HG03139 (cell line): Measurements from ENCODE around the gene CYSTM1.
"Not testable (repeated sequence)": the region's sequence is repeated elsewhere in the genome, so short reads cannot be mapped to it uniquely, and the experiment has no call there.

Experiments
- ATAC-seq: cut with Tn5 transposase; IDR thresholded peaks from one replicate; pipeline ENCODE4 v1.9.1; 2021; ENCODE audit not compliant: unreplicated experiment

CYSTM1 gene

DNA sequence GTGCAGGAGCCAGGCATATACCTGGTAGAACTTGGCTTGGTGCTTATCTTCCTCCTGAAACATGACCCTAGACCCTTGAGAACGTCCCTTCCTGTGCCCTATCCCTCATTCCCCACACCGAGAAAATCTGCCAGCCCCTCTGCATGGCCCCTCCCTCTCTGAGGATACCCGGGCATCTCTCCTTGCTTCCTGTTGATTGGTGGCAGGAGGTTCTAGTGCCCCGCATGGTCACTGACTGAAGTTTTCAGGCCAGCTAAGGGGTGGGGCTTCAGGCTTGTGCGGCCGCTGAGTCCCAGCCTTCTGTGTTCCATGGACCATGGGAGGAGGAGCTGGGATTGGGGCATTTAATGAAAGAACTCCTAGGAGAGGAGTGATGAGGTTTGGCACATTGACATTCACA, 26.5 kb upstream of the CYSTM1 start:
- no peak for ATAC-seq

DNA sequence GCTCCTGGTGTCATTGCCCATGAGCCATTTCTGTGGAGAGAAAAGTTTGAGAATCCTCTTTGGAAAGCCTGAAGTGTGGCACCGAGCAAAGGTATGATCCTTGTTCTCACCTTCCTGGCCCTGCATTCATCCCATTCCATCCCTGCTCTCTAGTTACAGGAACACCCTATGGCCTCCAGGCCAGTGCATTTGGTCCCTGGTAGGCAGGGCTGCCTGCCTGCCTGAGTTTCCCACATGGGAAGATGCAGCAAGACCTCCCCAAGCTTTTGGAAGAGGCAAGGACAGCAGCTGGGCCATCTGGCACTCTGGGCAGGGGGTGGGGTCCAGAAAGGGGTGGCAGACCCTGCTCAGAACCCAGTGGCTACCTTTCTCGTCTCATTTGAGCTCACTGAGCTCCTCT, 24.8 kb upstream of the CYSTM1 start:
- no peak for ATAC-seq

DNA sequence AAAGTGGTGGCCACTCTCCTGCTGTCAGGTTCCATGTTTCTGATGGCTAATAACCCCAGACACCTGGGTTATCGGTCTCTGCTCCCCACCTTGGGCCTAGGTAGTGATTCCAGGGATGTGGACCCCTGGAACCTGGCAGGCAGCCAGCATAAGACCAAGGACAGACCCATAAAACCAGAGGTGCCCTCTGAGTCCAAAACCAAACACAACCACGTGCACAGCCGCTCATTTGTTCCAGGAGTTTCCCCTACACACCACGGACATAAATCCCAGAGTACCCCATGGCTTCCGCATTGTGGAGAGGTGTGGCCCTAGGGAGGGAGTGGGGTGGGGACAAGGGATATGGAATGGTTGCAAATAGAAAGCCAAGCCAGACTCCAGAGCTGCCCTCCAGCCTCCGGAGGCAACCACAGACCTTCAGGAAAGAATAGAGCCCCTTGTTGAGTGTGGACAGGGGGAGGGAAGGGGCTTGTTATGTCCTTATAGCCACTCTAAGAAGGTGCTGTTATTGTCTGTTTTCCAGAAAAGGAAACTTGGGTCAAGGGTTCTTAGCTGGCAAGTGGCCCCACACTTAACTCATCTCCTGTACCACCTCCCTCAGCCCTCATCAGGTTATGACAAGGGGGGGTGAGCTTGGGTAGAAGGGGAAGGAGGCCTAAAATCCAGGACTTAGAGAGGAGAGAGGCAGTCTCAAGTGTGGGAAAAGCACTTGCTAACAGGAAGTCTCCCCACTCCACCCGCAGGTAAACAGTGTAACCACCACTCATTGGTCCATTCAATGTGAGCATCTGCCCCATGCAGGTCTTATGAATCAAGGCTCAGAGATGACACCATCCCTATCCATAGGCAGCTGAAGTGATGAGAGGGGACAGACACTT, 23.6 kb upstream of the CYSTM1 start:
- no peak for ATAC-seq

DNA sequence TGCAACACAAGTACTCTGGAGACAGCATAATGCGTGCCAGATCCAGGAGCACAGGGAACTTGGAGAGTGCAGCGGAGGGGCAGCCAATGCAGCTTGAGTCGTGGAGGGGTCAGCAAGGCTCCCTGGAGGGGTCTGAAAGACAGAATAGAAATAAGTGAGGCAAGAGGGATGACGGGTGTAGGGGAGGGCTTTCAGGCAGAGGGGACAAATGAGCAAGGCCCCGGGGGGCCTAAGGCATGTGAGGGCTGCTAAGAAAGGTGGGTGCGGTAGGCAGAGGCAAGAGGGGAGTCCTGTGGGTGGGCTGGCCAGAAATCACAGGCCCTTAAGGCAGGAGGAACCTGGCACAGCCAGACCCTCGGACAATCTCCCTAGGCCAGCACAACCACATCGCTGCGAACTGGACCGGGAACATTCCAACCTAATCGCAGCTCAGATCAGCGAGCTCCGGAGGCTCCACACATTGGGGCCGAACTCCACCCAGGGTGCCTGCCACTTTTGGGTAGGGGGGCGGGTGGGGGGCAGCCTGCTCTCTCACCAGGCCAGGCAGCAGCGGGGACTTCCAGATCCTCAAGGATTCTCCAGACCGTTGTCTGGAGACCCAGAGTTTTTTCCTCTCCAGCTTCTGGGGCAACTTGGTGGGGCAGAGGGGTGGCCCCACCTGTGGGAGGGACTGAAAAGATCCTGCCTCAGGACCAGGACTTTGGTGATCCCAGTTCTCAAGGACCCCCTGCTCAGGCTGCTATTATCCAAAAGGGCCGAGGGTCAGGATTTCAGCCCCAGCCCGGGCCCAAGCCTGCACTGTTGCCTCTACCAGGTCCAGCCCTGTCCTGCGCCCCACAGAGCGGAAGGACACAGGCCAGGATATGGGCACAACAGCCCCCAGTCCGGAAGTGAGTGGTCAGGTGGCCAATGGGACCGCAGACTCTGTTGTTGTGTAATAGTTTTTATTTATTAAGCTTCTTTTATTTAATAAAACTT, 22.7 kb upstream of the CYSTM1 start:
- no peak for ATAC-seq

- ATAC-seq, result no peak
These were observed 21.7 kb upstream of the CYSTM1 start for GRCh38 chr5:140153255-140153654.

GRCh38 chr5:140153905-140154304, 21.1 kb upstream of the CYSTM1 start:
- ATAC-seq, result no peak

DNA sequence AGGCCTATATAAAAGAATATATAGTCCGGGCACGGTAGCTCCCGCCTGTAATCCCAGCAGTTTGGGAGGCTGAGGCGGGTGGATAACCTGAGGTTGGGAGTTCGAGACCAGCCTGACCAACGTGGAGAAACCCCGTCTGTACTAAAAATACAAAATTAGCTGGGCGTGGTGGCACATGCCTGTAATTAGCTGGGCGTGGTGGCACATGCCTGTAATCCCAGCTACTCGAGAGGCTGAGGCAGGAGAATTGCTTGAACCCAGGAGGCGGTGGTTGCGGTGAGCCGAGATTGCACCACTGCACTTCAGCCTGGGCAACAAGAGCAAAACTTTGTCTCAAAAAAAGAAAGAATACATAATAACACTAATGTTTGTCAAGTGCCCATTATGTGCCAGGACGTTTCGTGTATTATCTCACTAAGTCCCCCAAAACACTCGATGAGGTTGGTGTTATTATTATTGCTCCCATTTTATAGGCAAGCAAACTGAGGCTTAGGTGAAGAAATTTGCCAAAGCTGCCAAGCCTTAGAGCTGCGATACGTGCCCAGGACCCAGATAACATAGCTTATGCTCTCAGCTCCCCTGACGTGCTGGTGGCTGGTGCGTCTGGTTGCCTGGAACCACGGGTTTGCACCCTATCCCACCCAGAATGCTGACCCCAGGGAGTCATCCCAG, 20.1 kb upstream of the CYSTM1 start:
- not testable (repeated sequence) for ATAC-seq

DNA sequence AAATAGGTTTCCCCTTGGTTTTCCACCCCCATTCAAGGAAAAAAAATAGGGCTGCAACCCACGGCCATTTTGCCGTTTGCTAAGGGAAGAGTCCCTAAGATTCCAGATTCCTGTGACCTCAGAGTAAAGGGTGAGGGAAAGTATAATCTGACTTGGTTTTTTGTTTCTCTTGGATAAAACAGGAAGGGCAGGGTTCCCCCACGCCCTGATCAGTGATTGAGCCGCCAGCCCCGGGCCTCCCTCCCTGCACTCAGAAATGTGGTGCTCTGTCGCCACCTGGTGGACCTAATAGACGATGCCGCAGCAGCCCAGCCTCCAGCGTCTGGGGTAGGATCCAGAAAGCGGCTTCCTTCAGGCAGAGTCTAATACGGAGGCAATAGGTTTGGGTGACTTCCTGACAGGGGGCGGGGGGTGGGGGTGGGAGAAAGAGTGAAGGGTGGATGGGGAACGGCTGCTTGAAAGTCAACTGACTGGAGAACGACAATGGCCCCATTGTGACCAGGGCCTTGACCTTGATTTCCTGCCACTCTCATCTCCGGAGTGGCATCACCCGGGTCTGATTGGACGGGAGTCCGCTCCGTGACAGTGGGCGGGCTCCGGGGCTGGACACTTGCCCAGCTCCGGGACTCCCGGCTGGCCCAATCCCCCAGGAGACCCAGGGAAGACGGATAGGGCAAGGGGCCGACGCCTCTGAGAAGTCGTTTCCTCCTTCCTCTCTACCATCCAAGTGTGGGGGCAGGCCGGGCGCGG, 17.8 kb upstream of the CYSTM1 start:
- ATAC-seq, result peak; percentile 93

DNA sequence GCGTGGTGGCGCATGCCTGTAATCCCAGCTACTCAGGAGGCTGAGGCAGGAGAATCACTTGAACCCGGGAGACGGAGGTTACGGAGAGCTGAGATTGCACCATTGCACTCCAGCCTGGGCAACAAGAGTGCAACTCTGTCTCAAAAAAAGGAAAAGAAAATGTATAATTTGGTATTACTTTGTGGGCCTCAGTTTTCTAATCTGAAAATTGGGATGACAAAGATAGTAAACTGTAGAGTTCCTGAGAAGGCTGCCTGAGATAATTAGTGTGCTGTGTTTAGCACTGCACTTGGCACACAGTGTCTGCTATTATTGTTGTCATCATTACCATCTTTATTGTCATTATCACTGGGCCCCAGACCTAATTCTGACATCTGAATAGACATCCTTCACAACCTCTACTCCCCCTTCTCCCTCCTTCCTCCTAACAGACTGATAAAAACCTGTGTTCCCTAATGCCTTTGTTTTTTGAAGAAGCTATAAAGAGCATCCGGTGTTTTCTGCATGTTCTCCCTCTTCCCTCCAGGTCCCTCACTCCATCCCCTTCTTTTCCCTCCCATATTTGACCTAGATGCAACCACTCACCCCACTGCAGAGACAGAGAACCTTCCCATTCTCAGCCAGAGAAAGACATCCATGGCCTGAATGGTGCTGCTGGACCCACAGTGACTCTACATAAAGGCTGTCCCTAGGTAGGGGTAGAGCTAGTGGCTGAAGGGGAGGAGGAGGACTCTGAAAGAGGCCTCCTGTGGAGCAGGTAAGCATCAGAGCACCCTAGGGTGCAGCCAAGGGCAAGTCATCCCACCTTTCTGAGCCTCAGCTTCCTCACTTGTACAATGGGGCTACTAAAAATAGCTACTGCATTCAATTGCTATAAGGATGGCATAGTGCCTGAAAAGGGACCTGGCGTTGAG, 15.7 kb upstream of the CYSTM1 start:
- ATAC-seq, result no peak

GRCh38 chr5:140162275-140162674, 12.7 kb upstream of the CYSTM1 start:
- no peak for ATAC-seq

DNA sequence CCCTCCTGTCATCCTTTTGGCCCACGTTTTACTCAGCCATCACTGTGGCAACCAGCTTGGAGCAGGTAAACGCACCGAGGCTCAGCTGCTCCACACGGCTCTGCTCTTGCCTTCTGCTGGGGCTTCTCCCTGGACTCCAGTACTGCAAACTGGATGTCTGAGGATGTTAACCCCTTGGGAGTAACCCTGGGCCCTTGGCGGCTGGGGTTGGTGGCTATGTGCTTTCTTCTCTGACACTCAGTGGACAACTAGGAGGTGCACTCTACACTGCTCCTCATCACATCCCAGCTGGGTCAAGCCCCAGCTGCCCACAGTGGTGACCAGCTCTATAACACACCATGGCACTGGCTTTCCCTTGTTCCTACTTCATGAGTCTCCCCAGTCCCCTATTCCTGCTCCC, 12.2 kb upstream of the CYSTM1 start:
- no peak for ATAC-seq

- ATAC-seq, result no peak
These were observed 9.7 kb upstream of the CYSTM1 start for GRCh38 chr5:140165101-140165922.

- no peak for ATAC-seq
These were observed 9.1 kb upstream of the CYSTM1 start for GRCh38 chr5:140165923-140166270.

DNA sequence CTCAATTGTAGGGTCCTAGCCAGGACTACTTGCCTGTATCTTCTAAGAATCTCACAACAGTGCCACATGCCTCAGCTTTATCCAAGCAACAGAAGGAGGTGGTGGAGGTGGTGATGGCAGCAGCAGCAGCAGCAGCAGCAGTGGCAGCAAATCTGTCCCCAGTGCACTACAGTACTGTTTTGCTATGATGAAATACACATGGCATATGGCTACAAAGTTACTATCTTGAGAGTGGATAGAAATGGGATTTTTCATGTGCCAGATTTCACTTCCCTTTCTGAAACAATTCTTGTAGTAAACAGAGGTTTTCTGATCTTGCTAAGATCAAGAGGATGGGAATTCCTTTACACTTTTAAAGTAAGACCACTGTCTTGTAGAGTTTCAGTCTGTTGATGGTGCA, 8.1 kb upstream of the CYSTM1 start:
- ATAC-seq, result no peak

GRCh38 chr5:140168371-140168770, 6.6 kb upstream of the CYSTM1 start:
- no peak for ATAC-seq

DNA sequence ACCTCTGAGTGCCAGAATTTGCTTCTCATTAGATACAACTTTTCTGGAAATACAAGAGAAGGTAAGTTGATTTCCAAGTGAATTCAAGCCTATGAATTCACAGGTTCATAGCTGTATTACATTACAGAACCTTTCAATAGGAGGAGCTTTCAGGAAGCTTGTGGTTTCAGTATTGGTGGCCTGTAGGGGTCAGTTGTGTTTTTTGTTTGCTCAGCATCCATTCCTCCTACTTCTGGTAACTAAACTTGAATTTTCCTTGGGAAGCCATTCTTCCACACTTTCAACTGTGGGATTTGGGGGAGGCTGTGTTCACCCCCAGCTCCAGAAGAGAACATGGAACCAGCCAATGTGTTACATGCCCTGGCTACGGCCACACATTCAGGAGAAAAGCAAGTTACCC, 5.6 kb upstream of the CYSTM1 start:
- ATAC-seq, result no peak

DNA sequence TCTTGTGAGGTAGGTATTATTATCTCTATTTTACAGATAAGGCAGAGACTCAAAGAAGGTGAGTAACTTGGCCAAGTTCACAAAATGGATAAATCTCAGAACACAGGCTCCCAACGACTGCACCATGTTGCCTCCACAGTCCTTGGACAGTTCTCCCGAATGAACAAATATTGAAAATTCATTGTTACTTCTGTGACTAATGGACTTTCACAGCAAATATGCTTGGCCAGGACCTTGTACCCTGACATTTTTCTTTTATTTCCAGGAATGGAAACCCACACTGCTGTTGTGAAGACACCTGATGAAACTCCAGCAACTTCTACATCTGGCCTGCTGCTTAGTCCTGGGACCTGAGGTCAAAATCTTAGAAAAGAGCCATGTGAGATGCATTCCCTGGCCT, 2.5 kb upstream of the CYSTM1 start:
- ATAC-seq, result no peak

DNA sequence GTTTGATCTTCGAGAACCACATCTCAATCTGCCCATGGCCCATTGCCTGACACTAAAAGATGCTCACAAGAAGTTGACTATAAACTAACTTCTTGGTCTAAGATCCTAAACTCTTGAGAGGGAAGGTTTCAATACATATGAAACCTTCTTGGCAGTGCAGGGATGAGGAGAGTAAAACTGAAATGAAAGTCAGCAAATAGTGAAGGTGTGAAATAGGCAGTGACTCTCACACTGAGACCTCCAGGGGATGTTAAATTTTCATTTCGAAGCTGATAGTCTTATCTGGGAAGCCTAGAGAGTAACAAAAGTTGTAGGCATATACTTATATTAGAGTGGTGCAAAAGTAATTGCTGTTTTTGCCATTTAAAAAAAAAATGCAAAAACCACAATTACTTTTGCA, 974 bp upstream of the CYSTM1 start:
- ATAC-seq, result no peak
